ENCODE data around the gene MYO3B. TPM values are rescaled to one million over a fixed set of nuclear protein-coding genes. Genes with fewer than 3 reads are reported as not detected.

Gene MYO3B
- total and polyA plus RNA-seq, 2 of the 8 experiments (the other 6 are each of a cell fraction or from before 2014, with no cell fraction given): 0.17 to 0.19 TPM

- TF ChIP-seq NANOG (IDR thresholded peaks at IDR 0.05; ENCODE audit: insufficient read depth, low read depth, low read length, poor library complexity, severe bottlenecking) (no peak), GABPA (IDR thresholded peaks at IDR 0.05; ENCODE audit: borderline replicate concordance, insufficient read depth, low read length) (no peak), TAF1 (IDR thresholded peaks at IDR 0.05; ENCODE audit: low read depth, low read length) (no peak), USF2 (IDR thresholded peaks at IDR 0.05; ENCODE audit: low read length) (no peak), SIRT6 (IDR thresholded peaks at IDR 0.05; ENCODE audit: low read length) (no peak)
Measured at GRCh38 chr2:170362871-170363631, 185.1 kb downstream of the MYO3B start (continued).
